Stimulated activated CD4-positive, alpha-beta T cell treated with anti-CD3 and anti-CD28 coated beads, Interleukin-1b, Interleukin-23, amount 100 ng/mL, for 1 hour (primary cell): ENCODE data around the gene PIK3C2B.

Experiments used
- DNase-seq, 2 donors: peaks; one replicate each; pipeline ENCODE4 v3.0.0-alpha.2; 2020; ENCODE audit warnings: low read depth in 2 of 2

The PIK3C2B gene

GRCh38 chr1:204459706-204460105, 34.9 kb downstream of the PIK3C2B start:
- no peak for DNase-seq

GRCh38 chr1:204457666-204458065, 36.9 kb downstream of the PIK3C2B start:
- DNase-seq: no peak

GRCh38 chr1:204456826-204457442, 37.7 kb downstream of the PIK3C2B start:
- no peak for DNase-seq

- no peak for DNase-seq
Measured at GRCh38 chr1:204455831-204456145, 38.8 kb downstream of the PIK3C2B start.

GRCh38 chr1:204455063-204455830, 39.4 kb downstream of the PIK3C2B start:
- no peak for DNase-seq

DNA sequence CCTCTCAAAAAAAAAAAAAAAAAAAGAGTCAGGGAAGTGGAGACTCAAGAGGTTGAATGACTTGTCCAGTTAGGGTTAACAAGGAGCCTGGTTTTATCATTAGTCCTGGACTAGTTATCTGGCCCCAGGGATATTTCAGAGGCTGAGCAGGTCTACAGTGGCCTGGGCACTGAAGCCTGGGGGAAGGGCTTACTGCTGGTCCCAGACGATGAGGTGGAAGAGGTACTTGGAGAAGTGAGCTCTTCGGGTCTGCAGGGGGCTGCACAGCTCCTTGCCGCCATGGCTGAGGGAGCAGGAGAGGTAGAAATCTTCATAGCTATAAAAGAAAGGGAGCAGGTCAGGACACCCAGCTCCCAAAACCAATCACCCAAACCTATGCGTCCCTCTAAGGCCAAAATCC, 40.1 kb downstream of the PIK3C2B start:
- no peak for DNase-seq

DNA sequence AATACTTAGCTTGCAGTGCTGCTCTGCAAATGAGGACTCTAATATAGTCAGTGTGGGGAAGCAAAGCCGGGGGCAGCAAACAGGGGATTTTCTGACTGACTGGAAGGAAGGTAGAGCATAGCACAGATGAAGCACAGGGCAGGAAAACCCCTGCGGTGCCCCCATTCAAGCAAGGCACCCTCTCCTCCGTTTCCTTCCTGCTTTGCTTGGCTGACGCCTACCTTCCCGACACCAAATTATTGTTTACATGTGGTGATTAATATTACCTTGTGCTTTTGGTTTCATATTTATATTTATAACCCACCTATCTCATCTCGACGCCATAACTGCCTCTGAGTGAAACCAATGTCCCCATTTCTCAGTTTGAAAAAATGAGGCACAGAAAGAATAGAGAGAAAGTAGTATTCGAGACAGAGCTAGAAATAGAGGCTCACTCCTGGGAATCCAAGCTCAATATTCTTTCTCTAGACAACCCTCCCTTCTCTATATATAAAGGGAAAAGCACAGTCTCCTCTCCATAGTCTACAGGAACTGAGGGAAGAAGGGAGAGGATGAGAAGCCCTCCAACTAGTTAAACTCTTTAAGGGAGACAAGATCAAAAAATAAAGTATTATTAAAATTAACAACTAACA, 41.3 kb downstream of the PIK3C2B start:
- DNase-seq: peak; percentile 23 to 58

DNA sequence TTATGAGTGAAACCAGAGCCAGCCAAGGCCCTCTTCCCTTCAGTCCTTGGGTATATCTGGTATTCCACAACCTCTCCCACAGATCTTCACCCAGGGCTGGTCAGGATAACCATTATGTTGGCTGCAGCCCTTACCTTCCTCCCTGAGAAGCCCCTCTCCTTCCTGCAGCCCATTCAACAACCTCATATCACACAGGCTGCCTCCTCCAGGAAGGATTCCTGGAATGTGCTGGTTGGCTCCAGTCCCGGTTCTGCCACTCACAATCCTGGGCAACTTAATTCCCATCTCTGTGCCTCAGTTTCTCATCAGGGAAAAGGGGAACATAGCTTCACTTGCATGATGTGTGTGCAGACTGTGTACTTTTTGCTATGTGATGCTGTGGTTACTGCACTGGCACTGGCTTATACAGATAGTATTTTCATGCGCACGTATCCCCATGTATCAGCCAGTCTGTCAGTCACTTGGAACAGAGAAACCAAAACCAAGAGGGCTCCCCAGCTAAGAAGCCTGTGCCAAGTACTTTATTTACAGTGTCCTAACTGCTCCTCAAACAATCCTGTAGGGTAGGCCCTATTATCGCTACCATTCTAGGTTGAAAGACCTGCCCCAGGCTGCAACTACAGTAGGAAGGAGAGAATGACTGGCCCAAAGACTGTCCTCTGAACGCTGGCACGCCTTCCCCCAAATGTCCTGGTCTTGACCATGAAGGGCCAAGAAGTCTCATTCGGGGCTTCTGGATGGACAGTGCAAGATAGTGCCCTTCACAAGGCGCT, 43.1 kb downstream of the PIK3C2B start:
- DNase-seq: no peak

DNA sequence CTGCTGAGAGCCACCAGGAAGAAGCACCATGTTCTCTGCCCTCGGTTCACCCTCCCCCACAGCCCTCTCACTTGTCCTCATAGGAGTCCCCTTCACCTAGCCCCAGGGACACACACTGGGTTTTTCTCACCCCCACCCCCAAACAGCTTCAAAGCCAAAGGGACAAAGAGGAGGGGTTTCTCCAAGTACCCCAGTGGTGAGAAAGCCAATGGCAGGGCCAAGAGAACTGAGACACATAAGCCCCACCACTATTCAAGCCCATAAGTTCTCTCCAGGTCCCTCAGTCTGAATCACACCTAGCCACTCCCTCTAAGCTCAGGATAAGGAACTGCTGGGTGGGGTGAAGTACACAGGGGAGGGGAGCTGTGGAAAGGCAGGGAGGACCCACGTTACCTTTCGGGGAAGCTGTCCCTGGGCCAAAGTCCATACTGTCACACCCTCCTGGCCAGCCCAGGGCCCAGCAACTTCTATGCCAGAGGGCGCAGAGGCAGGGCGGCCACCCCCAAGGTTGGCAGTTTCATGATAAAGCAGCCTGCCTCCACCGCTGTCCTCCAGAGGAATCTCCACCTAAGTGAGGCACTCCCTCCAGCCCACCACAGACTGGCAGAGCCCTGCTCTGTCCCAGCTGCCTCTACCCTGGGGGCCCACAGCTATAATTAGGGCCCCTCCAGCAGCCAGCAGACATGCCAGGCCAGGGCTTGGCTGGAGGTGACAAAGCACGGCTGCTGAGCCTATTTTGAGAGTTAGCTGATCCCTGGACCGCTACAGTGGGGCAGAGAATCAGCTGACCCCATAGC, 43.9 kb downstream of the PIK3C2B start:
- no peak for DNase-seq

DNA sequence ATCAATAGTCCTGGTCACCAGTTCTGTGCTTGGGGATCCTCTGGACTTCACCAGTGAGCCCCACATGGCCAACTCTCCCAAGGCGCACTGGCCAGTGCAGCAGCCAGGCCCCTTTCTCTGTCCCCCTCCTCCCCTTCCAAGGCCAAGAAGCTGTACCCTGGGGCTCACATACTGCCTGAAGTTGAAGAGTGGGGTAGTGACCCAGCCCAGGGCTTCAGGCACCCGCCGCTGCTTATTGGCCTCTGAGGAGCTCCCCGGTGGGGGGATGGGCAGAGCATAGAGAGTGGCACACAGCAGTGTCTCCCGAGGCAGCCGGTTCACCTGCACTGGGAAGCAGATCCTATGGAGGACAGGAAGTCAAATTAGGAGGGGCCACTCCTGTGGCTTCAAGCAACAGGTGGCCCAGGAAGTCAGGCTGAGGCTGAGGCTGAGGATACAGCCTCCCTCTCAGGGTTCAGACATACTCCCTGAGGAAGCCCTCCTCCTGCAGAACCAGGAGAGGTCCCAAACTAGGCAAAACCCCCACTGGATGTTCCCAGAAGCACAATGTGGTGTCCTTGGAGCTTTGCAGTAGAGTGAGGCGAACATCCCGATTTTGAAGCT, 44.8 kb downstream of the PIK3C2B start:
- DNase-seq: no peak

- no peak for DNase-seq
Measured at GRCh38 chr1:204448991-204449677, 45.5 kb downstream of the PIK3C2B start.

- DNase-seq: no peak
Measured at GRCh38 chr1:204448344-204448964, 46.2 kb downstream of the PIK3C2B start.

DNA sequence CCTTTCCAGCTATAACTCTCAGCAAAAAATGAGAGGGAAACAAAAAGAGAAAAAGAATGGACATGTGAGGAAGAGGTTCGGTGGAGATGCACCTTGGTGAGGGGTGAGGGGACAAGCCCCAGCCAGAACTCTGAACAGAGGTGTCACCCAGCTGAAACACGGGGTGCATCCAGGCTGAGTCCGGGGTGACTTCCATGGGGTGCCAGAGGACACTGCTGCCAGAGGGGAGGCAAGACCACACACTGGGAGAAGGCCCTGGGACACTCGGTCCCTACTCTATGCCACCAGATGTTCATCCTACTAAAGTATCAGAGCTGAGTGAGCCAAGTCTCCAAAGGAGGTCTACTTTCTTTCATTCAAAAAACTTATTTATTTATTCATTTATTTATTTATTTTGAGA, 46.9 kb downstream of the PIK3C2B start:
- DNase-seq: no peak

- DNase-seq: no peak
Measured at GRCh38 chr1:204447190-204447589, 47.4 kb downstream of the PIK3C2B start.

DNA sequence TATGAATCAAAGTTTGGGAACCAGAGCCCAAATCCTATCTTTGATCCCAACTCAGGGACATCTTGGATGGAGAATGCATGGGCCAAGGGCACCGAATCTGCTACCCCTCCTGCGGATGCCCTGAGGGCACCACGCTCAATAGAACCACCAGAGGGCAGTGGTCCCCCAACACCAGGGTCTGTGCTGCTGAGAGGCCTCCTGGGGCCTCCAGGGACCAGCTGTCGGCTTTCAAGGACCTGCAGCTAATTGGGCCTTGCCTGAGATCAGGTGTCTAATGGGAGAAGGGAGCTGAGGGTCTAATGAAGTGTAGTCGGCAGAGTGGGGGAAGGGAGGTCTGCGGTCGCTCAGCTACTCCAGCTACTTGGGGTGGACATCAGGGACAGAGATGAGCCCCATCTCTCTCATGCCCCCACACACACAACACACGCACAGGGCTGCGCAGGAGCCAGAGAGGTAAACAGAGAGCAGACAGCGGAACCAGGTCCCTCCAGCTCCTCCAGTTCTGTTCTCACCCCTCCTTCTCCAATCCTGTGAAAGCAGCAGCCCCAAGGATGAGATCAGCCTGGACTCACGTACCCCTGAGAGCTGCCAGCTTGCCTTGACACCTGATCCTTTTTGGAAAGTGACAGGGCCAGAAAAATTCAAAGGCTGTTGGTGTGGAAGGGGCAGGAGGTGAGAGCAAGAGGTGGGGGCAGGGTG, 48.0 kb downstream of the PIK3C2B start:
- DNase-seq: peak; percentile 54 to 67

- no peak for DNase-seq
Measured at GRCh38 chr1:204445860-204446412, 48.7 kb downstream of the PIK3C2B start.
